HG03571 (cell line): ENCODE results near the gene TMEM252.

Experiments
- ATAC-seq: cut with Tn5 transposase; IDR thresholded peaks from one replicate; pipeline ENCODE4 v1.9.1; 2021; ENCODE audit not compliant: unreplicated experiment

The TMEM252 gene

GRCh38 chr9:68500457-68501381 is 40.0 kb downstream of the TMEM252 start:
- ATAC-seq: no peak

DNA sequence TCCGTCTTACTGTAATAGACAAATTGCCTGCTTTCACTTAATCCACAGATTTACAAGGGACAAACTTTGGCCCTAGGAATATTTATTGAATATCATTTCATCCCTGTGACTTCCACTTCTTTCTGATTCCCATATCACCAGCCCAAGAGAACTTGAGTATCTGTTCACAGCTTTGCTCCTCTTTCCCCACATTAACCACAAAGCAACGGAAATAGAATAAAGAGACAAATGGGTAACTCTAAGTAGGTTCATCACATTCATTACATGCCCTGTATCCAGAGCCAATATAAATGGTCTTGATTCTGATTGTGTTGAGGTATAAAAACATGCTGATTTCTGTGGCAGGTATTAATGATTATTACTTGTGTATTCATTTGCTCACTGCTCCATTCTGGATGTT is 41.9 kb downstream of the TMEM252 start:
- no peak for ATAC-seq

DNA sequence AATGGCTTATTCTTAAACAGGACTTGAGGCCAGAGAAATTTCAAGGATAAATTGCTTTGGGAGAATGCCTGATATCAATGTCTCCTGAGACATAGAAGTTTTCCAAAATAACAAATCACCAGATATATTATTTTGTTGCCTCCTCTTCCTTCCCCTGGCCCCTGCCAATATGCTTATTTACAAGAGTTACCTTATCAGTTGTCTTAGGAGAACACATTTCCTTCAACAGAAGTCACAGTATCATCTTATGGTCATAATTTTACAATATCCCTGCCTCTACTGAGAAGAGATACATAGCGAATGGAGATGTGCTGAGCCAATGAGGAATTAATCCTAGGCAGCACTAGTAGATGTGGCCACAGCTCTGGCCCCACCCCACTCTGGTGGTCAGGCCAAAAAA is 43.1 kb downstream of the TMEM252 start:
- ATAC-seq: no peak

- no peak for ATAC-seq
Observed at GRCh38 chr9:68496356-68496755, 44.3 kb downstream of the TMEM252 start.

GRCh38 chr9:68495247-68495646 is 45.4 kb downstream of the TMEM252 start:
- no peak for ATAC-seq

DNA sequence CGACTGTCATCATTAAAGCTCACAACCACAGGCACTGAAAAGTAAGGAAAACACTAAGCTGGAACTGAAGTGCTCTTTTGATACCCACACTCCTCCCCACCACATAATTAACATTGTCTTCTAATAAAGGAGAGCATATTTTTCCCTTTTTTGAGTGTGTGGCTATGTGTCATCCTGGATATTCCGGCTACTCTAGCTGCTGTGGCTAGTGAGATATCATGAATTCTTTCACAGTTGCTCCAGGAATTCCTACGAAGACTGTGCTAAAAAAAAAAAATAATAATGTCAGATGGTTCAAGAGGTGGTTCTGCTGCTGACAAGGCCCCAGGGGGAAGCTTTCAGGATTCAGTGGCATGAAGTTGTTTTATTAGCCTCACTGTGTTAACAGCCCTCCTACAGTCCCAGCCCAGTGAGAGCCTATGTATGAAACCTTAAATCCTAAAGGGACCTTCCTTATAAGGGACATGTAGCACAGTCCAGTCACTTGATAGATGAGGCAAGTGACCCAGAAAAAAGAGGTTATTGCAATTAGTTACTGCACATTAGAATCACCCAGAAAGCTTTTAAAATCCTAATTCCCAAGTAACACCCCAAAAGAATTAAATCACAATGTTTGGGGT is 46.6 kb downstream of the TMEM252 start:
- no peak for ATAC-seq

DNA sequence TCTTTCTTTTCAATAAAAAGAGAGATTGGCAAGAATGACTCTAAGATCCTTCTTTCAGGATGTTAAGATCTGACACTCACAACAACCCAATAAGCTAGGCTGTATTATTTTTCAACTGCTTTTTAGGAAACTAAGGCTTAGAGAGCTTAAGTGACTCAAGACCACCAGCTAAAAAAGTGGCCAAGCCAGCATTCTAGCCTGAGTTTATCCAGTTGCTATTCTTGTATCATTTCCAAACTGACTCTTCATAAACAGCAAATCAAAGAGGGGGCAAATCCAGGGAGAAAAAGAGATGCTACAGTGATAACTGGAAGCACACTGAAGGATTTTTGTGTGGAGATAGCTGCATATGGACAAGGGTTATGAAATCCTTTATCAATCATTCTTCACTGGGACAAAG is 47.1 kb downstream of the TMEM252 start:
- ATAC-seq: no peak

GRCh38 chr9:68492806-68493205 is 47.9 kb downstream of the TMEM252 start:
- no peak for ATAC-seq

DNA sequence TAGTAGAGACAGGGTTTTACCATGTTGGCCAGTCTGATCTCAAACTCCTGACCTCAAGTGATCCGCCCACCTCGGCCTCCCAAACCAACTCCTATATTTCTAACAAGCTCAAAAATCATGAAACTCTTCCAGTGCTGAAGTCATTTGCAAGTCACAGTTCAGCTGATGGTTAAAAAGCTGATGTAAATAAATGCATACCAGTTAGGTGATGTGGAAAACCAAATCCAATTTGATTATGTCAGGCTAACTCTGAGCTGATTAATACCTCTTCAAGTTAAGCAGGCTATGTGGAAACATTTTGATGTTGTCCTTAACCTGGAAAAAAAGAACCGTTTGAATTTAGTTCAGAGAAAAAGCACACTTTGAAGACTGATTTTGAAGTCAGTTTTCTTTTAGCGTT is 51.0 kb downstream of the TMEM252 start:
- ATAC-seq: no peak

DNA sequence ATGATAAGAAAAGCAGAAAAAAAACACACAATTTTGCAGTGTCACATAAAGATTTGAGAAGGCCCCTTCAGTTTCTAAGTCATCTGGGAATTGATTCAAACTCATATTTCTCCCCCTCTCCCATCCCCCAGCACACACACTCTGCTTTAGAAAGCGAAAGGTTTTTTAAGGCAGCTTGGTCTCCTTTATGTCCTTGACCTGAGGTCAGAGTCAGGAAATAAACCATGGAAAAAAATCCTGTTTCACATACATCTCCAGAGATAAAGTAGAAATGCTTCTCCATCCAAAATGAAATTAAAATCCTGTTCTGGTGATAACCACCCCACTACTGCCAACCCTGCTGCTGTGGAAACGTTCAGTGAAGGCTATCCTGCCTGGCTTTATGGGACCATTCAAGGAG is 52.6 kb downstream of the TMEM252 start:
- no peak for ATAC-seq
